Hepatocyte (in vitro differentiated cells): Measurements from ENCODE around the gene IGF1. TPM values are rescaled to one million over a fixed set of nuclear protein-coding genes. Genes with fewer than 3 reads are reported as not detected.
A peak's percentile ranks its signal among the peaks of the same experiment; 100 is the strongest.

Experiments used
- DNase-seq: peaks from one replicate; pipeline ENCODE4 v3.0.0-alpha.2; 2016; ENCODE audit warnings: low spot score
- H2AFZ ChIP-seq: fragments of 200-600 bp; sonication (generic); 2 replicates; pipeline ENCODE4 v1.6.0; 2016; ENCODE audit warnings: antibody characterized with exemption, mild to moderate bottlenecking
- H3K27ac ChIP-seq: fragments of 200-600 bp; sonication (generic); 2 replicates; pipeline ENCODE4 v1.5.1; 2016; ENCODE audit warnings: mild to moderate bottlenecking
- H3K27me3 ChIP-seq: fragments of 200-600 bp; sonication (generic); 2 replicates; pipeline ENCODE4 v1.6.1; 2016
- H3K36me3 ChIP-seq: fragments of 200-600 bp; sonication (generic); replicated peaks from 2 replicates; pipeline ENCODE4 v1.5.1; 2016; ENCODE audit warnings: low read depth; ENCODE audit not compliant: insufficient read depth
- H3K4me1 ChIP-seq: fragments of 200-600 bp; sonication (generic); 2 replicates; pipeline ENCODE4 v1.5.1; 2016; ENCODE audit warnings: mild to moderate bottlenecking, moderate library complexity; ENCODE audit not compliant: insufficient read depth
- H3K4me2 ChIP-seq: fragments of 200-600 bp; sonication (generic); 2 replicates; pipeline ENCODE4 v1.6.0; 2016
- H3K4me3 ChIP-seq: fragments of 200-600 bp; sonication (generic); 2 replicates; pipeline ENCODE4 v1.5.1; 2016; ENCODE audit warnings: mild to moderate bottlenecking
- H3K79me2 ChIP-seq: fragments of 200-600 bp; sonication (generic); 2 replicates; pipeline ENCODE4 v1.6.0; 2017; ENCODE audit warnings: mild to moderate bottlenecking
- H3K9me2 ChIP-seq: fragments of 200-600 bp; sonication (generic); replicated peaks from 2 replicates; pipeline ENCODE4 v1.6.0; 2017; ENCODE audit warnings: mild to moderate bottlenecking; ENCODE audit not compliant: insufficient read depth
- H3K9me3 ChIP-seq: fragments of 200-600 bp; sonication (generic); 2 replicates; pipeline ENCODE4 v1.5.1; 2016; ENCODE audit warnings: low read depth, mild to moderate bottlenecking
- H4K20me1 ChIP-seq: fragments of 200-600 bp; sonication (generic); 2 replicates; pipeline ENCODE4 v1.6.0; 2016; ENCODE audit warnings: mild to moderate bottlenecking; ENCODE audit not compliant: insufficient read depth, poor library complexity, severe bottlenecking
- CTCF ChIP-seq: fragments of 200-600 bp; sonication (generic); IDR thresholded peaks from 2 replicates; pipeline ENCODE4 v1.5.1; 2016; ENCODE audit warnings: antibody characterized with exemption, mild to moderate bottlenecking; ENCODE audit not compliant: poor library complexity
- EZH2 ChIP-seq: fragments of 200-600 bp; sonication (generic); IDR thresholded peaks from 2 replicates; pipeline ENCODE4 v1.6.1; 2016; ENCODE audit warnings: antibody characterized with exemption, mild to moderate bottlenecking, borderline replicate concordance
- EZH2phosphoT487 ChIP-seq: fragments of 200-600 bp; sonication (generic); IDR thresholded peaks from one replicate; pipeline ENCODE4 v1.6.1; 2018; ENCODE audit warnings: antibody characterized with exemption, mild to moderate bottlenecking, low read depth, moderate library complexity; ENCODE audit not compliant: unreplicated experiment, severe bottlenecking
- WGBS: methylation state at CpG from one replicate; pipeline ENCODE4 v1.1.6; 2016; ENCODE audit warnings: low lambda C conversion rate; ENCODE audit errors: missing lambda C conversion rate; 5-methylcytosine and 5-hydroxymethylcytosine counted together
- polyA plus RNA-seq: library from polyadenylated mRNA; unstranded; fragments of >200 nt; fragmentation: Nextera tagmentation; extraction: Ambion mirVana; gene quantifications from 2 replicates; pipeline ENCODE4 v1.2.1, GENCODE V29; 2016
- total RNA-seq: library from RNA; depleted of rRNA; stranded (reverse); fragments of >200 nt; gene quantifications from 2 replicates; pipeline ENCODE4 v1.2.3, GENCODE V29; 2014

IGF1 gene
- total and polyA plus RNA-seq, 2 experiments from 2014 or later = 10.0 to 12.0 TPM

- Histone ChIP-seq H3K27me3 (no peaks in the 10 kb centered on the region), H3K4me3 (peak overlapping the region; percentile 11), H3K9me3 (no peaks in the 10 kb centered on the region), H3K4me1 (peaks cover 41% of the 10 kb centered on the region), H3K36me3 (no peaks in the 10 kb centered on the region), H3K79me2 (peaks cover 6% of the 10 kb centered on the region), H3K27ac (peak overlapping the region; percentile 67), H4K20me1 (no peaks in the 10 kb centered on the region), H2AFZ (no peak overlapping the region), H3K4me2 (peak overlapping the region; percentile 67), H3K9me2 (no peaks in the 10 kb centered on the region)
- no peak for TF ChIP-seq EZH2
- TF ChIP-seq EZH2phosphoT487 = no peak
- no peak for TF ChIP-seq CTCF
- 34% methylated on average over 4 of the region's 4 CpGs for WGBS
- no peak for DNase-seq
Observed at GRCh38 chr12:102479939-102480338, 424 bp downstream of the IGF1 start.

GRCh38 chr12:102479099-102479885 is 1.1 kb downstream of the IGF1 start:
- H2AFZ ChIP-seq = peak overlapping the region; percentile 7
- H3K4me2 ChIP-seq = peak overlapping the region; percentile 67
- peak overlapping the region; percentile 11 for H3K4me3 ChIP-seq

GRCh38 chr12:102478405-102479098 is 1.8 kb downstream of the IGF1 start:
- Histone ChIP-seq H3K4me2 (peak overlapping the region; percentile 67), H4K20me1 (no peaks in the 10 kb centered on the region), H3K27me3 (no peaks in the 10 kb centered on the region), H3K4me3 (peak overlapping the region; percentile 11), H3K79me2 (peaks cover 6% of the 10 kb centered on the region), H3K9me3 (no peaks in the 10 kb centered on the region), H3K4me1 (peaks cover 41% of the 10 kb centered on the region), H2AFZ (peak overlapping the region; percentile 7), H3K36me3 (no peaks in the 10 kb centered on the region), H3K9me2 (no peaks in the 10 kb centered on the region), H3K27ac (peak overlapping the region; percentile 67)
- WGBS = 14% methylated on average over 4 of the region's 4 CpGs
- TF ChIP-seq EZH2 (no peak), CTCF (no peak), EZH2phosphoT487 (no peak)
- DNase-seq = peak; percentile 49

More at GRCh38 chr12:102479099-102479885, 1.1 kb downstream of the IGF1 start:
- Histone ChIP-seq H3K27me3 (no peaks in the 10 kb centered on the region), H3K9me3 (no peaks in the 10 kb centered on the region), H3K79me2 (peaks cover 6% of the 10 kb centered on the region), H3K4me1 (peaks cover 41% of the 10 kb centered on the region), H3K36me3 (no peaks in the 10 kb centered on the region), H4K20me1 (no peaks in the 10 kb centered on the region), H3K27ac (peak overlapping the region; percentile 67), H3K9me2 (no peaks in the 10 kb centered on the region)
- TF ChIP-seq CTCF = no peak
- no peak for TF ChIP-seq EZH2
- no peak for TF ChIP-seq EZH2phosphoT487
- peak; percentile 53 for DNase-seq
- 26% methylated on average over 11 of the region's 11 CpGs for WGBS
